Ovary (tissue), 3 donors: ENCODE results near the gene FMNL2.

ENCODE experiments used
- CTCF ChIP-seq, 3 donors: fragments of 450-650 bp in 2 of 3; fragments of 200-600 bp in 1 of 3; IDR thresholded peaks; one replicate each; pipeline versions ENCODE4 v1.5.1 to v1.8.0; 2016 to 2022; ENCODE audit warnings: antibody characterized with exemption in 3 of 3, mild to moderate bottlenecking in 1 of 3
- EP300 ChIP-seq: sonication (generic); formaldehyde crosslinking; IDR thresholded peaks from one replicate; pipeline ENCODE4 v1.6.1; 2017; ENCODE audit warnings: antibody characterized with exemption
- POLR2A ChIP-seq: fragments of 450-650 bp; IDR thresholded peaks from one replicate; pipeline ENCODE4 v1.6.1; 2017; ENCODE audit warnings: antibody characterized with exemption, mild to moderate bottlenecking, moderate library complexity
- donor health status: DM: no; HTN: no; CAD: no.

DNA sequence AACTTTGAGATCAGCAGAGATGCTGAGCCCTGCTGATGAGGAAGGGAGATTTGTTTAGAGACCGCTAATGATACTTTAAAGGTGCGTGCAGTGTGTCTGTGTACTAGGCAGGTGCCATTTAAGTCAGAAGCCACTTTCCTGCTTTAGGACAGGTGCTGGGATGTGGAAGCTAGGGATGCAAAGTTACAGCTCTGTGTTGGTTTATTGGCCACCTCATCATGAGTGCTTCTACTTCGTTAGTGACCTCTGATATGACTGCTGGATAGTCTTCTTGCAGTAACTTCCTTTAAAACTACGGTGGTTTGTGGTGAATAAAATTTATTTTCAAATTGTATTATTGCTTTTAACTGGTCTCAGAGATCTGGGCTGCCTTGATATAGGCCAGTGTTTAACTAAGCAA lies 44.1 kb downstream of the FMNL2 start:
- TF ChIP-seq CTCF (IDR thresholded peaks at IDR 0.05) = no peak
- TF ChIP-seq POLR2A = no peak
- no peak for TF ChIP-seq EP300
